Measurements from ENCODE around the gene MMS19. TPM values are rescaled to one million over a fixed set of nuclear protein-coding genes. Genes with fewer than 3 reads are reported as not detected.

MMS19 gene
- polyA plus RNA-seq, 2 donors = 37.8 to 45.1 TPM

DNA sequence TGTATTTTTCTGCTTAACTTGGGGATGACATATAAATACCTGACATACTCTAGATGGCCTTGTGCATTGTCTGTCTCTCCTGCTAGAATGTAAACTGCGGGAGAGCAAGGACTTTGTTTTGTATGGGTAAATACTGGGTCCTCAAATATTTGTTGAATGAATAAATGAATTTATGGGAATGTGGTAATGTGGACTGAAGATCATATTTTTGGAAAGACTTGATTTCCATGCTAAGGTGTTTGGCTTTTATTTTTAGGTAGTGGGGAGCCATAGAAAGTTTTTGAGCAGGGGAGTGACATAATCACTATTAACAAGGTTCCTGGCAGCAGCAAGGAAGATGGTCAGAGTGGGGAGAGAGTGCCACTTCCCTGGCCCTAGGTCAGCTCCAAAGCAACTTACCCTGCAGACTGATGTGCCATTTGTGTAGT lies 27.5 kb upstream of the MMS19 start:
- Histone ChIP-seq H3K36me3 (ENCODE audit: control insufficient read depth in 2 of 2, insufficient read depth in 2 of 2, low read length in 1 of 2) (no peaks in the 10 kb centered on the region), H3K27ac (ENCODE audit: low read depth in 2 of 2, low read length in 1 of 2) (no peak overlapping the region), H3K9me3 (ENCODE audit: control insufficient read depth in 2 of 2, insufficient read depth in 1 of 2, low read depth in 1 of 2, low read length in 1 of 2) (no peaks in the 10 kb centered on the region), H3K4me1 (ENCODE audit: control insufficient read depth in 2 of 2, insufficient read depth in 2 of 2, low read length in 1 of 2) (peaks cover 0 to 3% of the 10 kb centered on the region in 2 donors), H3K4me3 (ENCODE audit: low read depth in 1 of 2, low read length in 2 of 2) (no peak overlapping the region), H3K27me3 (ENCODE audit: control insufficient read depth in 1 of 2, insufficient read depth in 2 of 2, low read length in 2 of 2) (no peaks in the 10 kb centered on the region)
- WGBS, 2 donors = 92 to 99% methylated on average over 1 of the region's 1 CpG

DNA sequence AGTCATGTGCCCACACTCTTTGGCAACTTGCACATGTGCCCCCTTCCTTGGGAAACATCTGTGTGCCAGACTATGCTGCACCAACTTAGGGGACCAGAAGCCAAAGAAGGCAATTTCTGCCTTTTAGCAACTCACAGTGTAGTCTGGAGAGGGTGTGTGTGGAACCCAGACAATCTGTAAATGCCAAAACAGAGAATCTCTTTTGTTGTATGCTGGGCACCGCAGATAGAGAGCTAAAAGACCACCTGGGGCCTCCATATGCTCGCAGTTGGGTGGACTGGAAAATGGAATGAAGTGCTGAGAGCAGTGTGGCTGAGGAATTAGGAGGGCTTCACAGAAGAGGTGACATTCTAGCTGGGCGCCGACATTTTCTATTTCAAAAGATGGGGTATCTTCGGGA lies 26.9 kb upstream of the MMS19 start:
- Histone ChIP-seq H3K36me3 (ENCODE audit: control insufficient read depth in 2 of 2, insufficient read depth in 2 of 2, low read length in 1 of 2) (no peaks in the 10 kb centered on the region), H3K27ac (ENCODE audit: low read depth in 2 of 2, low read length in 1 of 2) (no peak overlapping the region), H3K4me3 (ENCODE audit: low read depth in 1 of 2, low read length in 2 of 2) (no peak overlapping the region), H3K9me3 (ENCODE audit: control insufficient read depth in 2 of 2, insufficient read depth in 1 of 2, low read depth in 1 of 2, low read length in 1 of 2) (no peaks in the 10 kb centered on the region), H3K27me3 (ENCODE audit: control insufficient read depth in 1 of 2, insufficient read depth in 2 of 2, low read length in 2 of 2) (no peaks in the 10 kb centered on the region), H3K4me1 (ENCODE audit: control insufficient read depth in 2 of 2, insufficient read depth in 2 of 2, low read length in 1 of 2) (peaks cover 0 to 3% of the 10 kb centered on the region in 2 donors)
- WGBS, 2 donors = 94 to 97% methylated on average over 5 of the region's 5 CpGs

DNA sequence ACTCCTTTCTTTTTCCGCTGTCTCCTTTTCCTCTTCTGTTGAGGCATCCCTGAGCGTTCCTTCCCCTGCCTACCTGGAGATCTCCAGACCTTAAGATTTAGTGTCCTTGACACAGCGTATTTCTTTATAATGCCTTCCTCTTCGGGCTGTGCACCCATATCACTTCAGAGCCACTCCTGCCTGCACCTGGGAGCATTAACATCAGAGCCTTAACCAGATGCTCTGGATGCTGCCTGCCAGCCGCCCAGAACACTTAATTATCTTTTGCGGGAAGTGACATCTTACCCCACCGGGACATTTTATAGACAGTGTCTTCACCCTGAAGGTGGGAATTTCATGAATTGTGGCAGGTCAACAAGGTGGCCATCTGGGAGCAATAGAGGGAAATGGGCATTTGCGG lies 24.7 kb upstream of the MMS19 start:
- H3K4me3 ChIP-seq (ENCODE audit: low read depth in 1 of 2, low read length in 2 of 2) = no peak overlapping the region
- H3K36me3 ChIP-seq (ENCODE audit: control insufficient read depth in 2 of 2, insufficient read depth in 2 of 2, low read length in 1 of 2) = no peaks in the 10 kb centered on the region
- peaks cover 5 to 8% of the 10 kb centered on the region in 2 donors for H3K4me1 ChIP-seq (ENCODE audit: control insufficient read depth in 2 of 2, insufficient read depth in 2 of 2, low read length in 1 of 2)
- WGBS, 2 donors = 92 to 93% methylated on average over 8 of the region's 8 CpGs
- H3K9me3 ChIP-seq (ENCODE audit: control insufficient read depth in 2 of 2, insufficient read depth in 1 of 2, low read depth in 1 of 2, low read length in 1 of 2) = no peaks in the 10 kb centered on the region
- H3K27me3 ChIP-seq (ENCODE audit: control insufficient read depth in 1 of 2, insufficient read depth in 2 of 2, low read length in 2 of 2) = no peaks in the 10 kb centered on the region
- no peak overlapping the region for H3K27ac ChIP-seq (ENCODE audit: low read depth in 2 of 2, low read length in 1 of 2)

DNA sequence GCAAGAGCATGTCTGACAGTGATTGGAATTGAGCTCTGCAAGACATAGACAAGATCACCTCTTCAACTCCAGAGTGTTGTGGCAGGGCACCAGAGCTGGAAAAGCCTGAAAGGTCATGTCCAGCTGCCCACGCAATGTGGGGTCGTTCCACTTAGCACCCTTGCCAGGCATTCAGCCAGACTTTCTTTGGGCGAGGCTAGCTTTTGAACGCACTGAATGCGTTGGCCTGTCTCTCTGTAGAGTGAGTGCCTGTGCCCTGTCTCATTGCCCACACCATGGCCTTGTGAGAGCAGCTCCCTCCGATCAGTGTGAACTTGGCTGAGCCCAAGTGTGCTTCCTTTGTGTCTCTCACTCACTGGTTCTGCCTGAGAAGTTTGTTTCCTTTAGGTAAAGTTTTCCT lies 23.8 kb upstream of the MMS19 start:
- Histone ChIP-seq H3K4me3 (ENCODE audit: low read depth in 1 of 2, low read length in 2 of 2) (no peak overlapping the region), H3K27ac (ENCODE audit: low read depth in 2 of 2, low read length in 1 of 2) (peak overlapping the region in 1 of 2 donors; percentile 28), H3K36me3 (ENCODE audit: control insufficient read depth in 2 of 2, insufficient read depth in 2 of 2, low read length in 1 of 2) (no peaks in the 10 kb centered on the region), H3K27me3 (ENCODE audit: control insufficient read depth in 1 of 2, insufficient read depth in 2 of 2, low read length in 2 of 2) (no peaks in the 10 kb centered on the region), H3K9me3 (ENCODE audit: control insufficient read depth in 2 of 2, insufficient read depth in 1 of 2, low read depth in 1 of 2, low read length in 1 of 2) (no peaks in the 10 kb centered on the region), H3K4me1 (ENCODE audit: control insufficient read depth in 2 of 2, insufficient read depth in 2 of 2, low read length in 1 of 2) (peaks cover 5 to 13% of the 10 kb centered on the region in 2 donors)
- WGBS, 2 donors = 58 to 59% methylated on average over 6 of the region's 6 CpGs

DNA sequence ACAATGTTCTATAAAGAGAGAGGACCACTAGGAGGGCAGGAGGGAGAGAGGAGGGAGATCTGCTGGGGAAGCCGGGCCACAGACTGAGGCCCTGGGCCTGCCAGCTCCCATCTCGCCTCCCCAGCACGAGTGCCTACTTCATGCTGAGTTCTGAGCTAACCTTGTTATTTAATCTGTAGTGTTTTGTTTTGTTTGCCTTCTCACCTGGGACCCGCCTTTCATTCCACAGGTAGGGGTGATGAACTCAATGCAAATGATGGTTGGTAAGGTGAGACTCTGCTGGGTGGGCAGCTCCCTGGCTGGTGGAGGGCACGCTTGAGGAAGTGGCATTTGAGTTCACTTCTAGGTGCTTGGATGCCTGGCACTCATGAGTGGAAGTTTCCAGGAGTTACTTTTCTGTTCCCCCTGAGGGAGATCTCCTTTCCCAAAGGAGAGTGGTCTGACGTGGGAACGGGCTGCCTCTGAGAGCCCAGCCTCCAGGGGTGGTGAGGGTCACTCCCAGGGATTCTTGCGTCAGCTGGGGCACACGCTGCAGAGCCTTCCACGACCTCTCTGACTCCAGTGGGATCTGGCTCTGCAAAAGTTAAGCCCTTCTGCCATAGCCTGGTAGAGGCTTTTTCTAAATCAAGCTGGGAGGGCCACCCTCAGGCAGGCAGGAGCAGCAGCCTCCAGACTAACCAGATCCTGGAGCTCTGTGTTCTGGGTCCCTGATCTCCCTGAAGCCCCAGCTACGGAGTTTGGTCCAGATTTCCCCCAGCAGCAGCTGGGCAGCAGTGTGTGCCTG lies 22.9 kb upstream of the MMS19 start:
- H3K27ac ChIP-seq (ENCODE audit: low read depth in 2 of 2, low read length in 1 of 2) = no peak overlapping the region
- no peak overlapping the region for H3K4me3 ChIP-seq (ENCODE audit: low read depth in 1 of 2, low read length in 2 of 2)
- no peaks in the 10 kb centered on the region for H3K9me3 ChIP-seq (ENCODE audit: control insufficient read depth in 2 of 2, insufficient read depth in 1 of 2, low read depth in 1 of 2, low read length in 1 of 2)
- H3K27me3 ChIP-seq (ENCODE audit: control insufficient read depth in 1 of 2, insufficient read depth in 2 of 2, low read length in 2 of 2) = no peaks in the 10 kb centered on the region
- H3K4me1 ChIP-seq (ENCODE audit: control insufficient read depth in 2 of 2, insufficient read depth in 2 of 2, low read length in 1 of 2) = peaks cover 5 to 13% of the 10 kb centered on the region in 2 donors
- H3K36me3 ChIP-seq (ENCODE audit: control insufficient read depth in 2 of 2, insufficient read depth in 2 of 2, low read length in 1 of 2) = no peaks in the 10 kb centered on the region
- 87 to 88% methylated on average over 11 of the region's 11 CpGs for WGBS, 2 donors

DNA sequence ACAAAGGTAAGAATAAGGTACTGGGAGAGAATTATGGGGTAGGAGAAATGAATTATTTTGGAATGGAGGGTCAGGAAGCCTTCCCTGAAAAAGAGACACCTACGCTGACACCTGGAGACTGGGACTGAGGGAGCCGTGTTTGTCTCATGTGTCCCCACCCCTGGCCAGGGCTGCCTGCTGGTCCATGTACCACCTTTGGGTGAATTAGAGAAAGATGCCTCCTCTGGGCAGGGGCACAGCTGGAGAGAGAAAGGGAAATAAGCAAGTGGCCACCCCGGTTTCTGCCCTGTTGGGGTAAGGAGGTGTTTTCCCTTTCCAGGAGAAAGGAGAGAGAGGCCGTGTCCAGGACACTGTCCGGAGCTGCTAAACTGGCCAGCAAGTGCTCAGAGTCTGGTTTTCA lies 22.3 kb upstream of the MMS19 start:
- Histone ChIP-seq H3K4me3 (ENCODE audit: low read depth in 1 of 2, low read length in 2 of 2) (no peak overlapping the region), H3K4me1 (ENCODE audit: control insufficient read depth in 2 of 2, insufficient read depth in 2 of 2, low read length in 1 of 2) (peaks cover 5 to 13% of the 10 kb centered on the region in 2 donors), H3K9me3 (ENCODE audit: control insufficient read depth in 2 of 2, insufficient read depth in 1 of 2, low read depth in 1 of 2, low read length in 1 of 2) (no peaks in the 10 kb centered on the region), H3K36me3 (ENCODE audit: control insufficient read depth in 2 of 2, insufficient read depth in 2 of 2, low read length in 1 of 2) (no peaks in the 10 kb centered on the region), H3K27ac (ENCODE audit: low read depth in 2 of 2, low read length in 1 of 2) (no peak overlapping the region), H3K27me3 (ENCODE audit: control insufficient read depth in 1 of 2, insufficient read depth in 2 of 2, low read length in 2 of 2) (no peaks in the 10 kb centered on the region)
- 83% methylated on average over 5 of the region's 5 CpGs for WGBS, 2 donors

DNA sequence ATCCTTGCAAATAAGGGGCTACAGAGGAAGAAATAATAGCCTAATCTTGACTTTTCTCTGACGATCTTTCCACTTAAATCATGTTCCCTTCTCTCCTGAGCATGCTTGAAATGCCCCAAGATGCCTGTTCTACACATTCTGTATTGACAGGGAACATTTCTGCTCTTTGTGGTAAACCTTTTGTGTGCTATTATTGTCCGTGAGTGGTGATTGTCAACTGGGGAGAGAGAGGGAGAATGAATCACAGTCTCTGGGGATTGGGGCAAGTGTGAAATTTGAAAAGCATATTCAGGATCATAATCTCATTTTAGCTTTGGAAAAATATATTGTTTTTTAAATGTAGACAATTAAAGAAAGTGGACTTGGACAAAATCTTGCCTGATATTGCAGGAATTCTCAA lies 21.1 kb upstream of the MMS19 start:
- WGBS, 2 donors = 44 to 69% methylated on average over 2 of the region's 2 CpGs
- no peaks in the 10 kb centered on the region for H3K9me3 ChIP-seq (ENCODE audit: control insufficient read depth in 2 of 2, insufficient read depth in 1 of 2, low read depth in 1 of 2, low read length in 1 of 2)
- H3K4me1 ChIP-seq (ENCODE audit: control insufficient read depth in 2 of 2, insufficient read depth in 2 of 2, low read length in 1 of 2) = peaks cover 5 to 13% of the 10 kb centered on the region in 2 donors
- no peaks in the 10 kb centered on the region for H3K36me3 ChIP-seq (ENCODE audit: control insufficient read depth in 2 of 2, insufficient read depth in 2 of 2, low read length in 1 of 2)
- no peak overlapping the region for H3K4me3 ChIP-seq (ENCODE audit: low read depth in 1 of 2, low read length in 2 of 2)
- no peak overlapping the region for H3K27ac ChIP-seq (ENCODE audit: low read depth in 2 of 2, low read length in 1 of 2)
- no peaks in the 10 kb centered on the region for H3K27me3 ChIP-seq (ENCODE audit: control insufficient read depth in 1 of 2, insufficient read depth in 2 of 2, low read length in 2 of 2)

DNA sequence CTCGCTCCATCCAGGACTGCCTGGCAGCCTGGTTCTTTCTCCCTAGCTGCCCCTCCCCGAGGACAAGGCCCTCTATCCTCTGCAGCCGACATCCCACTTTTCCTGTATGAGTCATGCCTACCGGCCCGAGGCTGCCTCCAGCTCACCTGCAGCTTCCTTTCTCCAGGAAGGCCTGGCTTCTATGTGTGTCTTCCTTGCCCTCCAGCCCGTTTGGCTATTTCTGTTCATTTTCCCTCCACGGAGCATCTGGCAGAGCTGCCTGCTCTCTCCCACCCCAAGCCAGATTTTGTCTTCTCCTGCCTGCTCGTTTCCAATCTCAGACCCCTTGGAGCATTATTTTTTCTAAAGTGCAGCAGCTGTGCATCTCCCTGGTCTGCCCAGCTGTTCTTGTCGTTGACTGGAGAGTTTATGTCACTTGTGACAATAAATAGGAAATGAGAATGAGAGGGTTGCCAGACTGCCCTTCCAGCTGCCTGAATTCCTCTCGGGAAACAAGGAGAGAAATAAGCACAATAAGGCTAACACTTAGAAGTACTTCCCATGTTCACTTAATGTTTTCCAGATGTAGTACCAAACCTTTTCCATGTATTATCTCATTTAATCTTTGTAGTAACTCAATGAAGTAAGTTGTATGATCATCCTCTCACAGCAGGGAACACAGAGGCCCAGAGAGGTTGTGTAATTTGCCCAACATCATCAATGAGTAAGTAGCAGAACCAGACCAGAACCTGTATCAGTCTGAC lies 20.2 kb upstream of the MMS19 start:
- H3K27ac ChIP-seq (ENCODE audit: low read depth in 2 of 2, low read length in 1 of 2) = no peak overlapping the region
- peaks cover 5 to 13% of the 10 kb centered on the region in 2 donors for H3K4me1 ChIP-seq (ENCODE audit: control insufficient read depth in 2 of 2, insufficient read depth in 2 of 2, low read length in 1 of 2)
- WGBS, 2 donors = 24 to 32% methylated on average over 10 of the region's 10 CpGs
- H3K27me3 ChIP-seq (ENCODE audit: control insufficient read depth in 1 of 2, insufficient read depth in 2 of 2, low read length in 2 of 2) = no peaks in the 10 kb centered on the region
- no peaks in the 10 kb centered on the region for H3K36me3 ChIP-seq (ENCODE audit: control insufficient read depth in 2 of 2, insufficient read depth in 2 of 2, low read length in 1 of 2)
- H3K9me3 ChIP-seq (ENCODE audit: control insufficient read depth in 2 of 2, insufficient read depth in 1 of 2, low read depth in 1 of 2, low read length in 1 of 2) = no peaks in the 10 kb centered on the region
- H3K4me3 ChIP-seq (ENCODE audit: low read depth in 1 of 2, low read length in 2 of 2) = no peak overlapping the region

DNA sequence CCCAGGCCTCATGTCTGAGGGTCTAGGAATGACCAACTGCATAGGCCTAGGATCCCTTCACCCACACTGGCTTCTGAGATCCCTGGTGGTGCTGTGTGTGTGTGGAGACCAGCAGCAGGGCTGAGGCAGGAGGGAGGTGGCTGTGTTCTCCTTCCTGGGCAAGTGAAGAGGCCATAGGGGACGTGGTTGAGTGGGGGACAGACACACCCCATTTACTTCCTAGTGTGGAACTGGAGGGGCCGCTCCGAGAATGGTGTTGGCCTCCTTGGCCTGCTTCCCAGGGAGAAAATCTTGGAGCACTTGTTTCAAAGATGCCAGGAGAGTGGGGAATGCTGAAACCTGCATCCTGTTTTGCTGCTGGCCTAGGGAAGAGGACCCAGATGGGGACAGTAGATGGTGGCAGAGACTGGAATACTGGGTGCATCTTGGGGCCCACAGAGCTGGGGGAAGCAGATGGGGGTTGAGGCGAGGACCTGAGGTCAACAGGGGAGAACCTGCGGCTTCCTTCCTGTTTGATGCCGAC lies 19.6 kb upstream of the MMS19 start:
- Histone ChIP-seq H3K4me3 (ENCODE audit: low read depth in 1 of 2, low read length in 2 of 2) (no peak overlapping the region), H3K36me3 (ENCODE audit: control insufficient read depth in 2 of 2, insufficient read depth in 2 of 2, low read length in 1 of 2) (no peaks in the 10 kb centered on the region), H3K27me3 (ENCODE audit: control insufficient read depth in 1 of 2, insufficient read depth in 2 of 2, low read length in 2 of 2) (no peaks in the 10 kb centered on the region), H3K27ac (ENCODE audit: low read depth in 2 of 2, low read length in 1 of 2) (no peak overlapping the region), H3K9me3 (ENCODE audit: control insufficient read depth in 2 of 2, insufficient read depth in 1 of 2, low read depth in 1 of 2, low read length in 1 of 2) (no peaks in the 10 kb centered on the region), H3K4me1 (ENCODE audit: control insufficient read depth in 2 of 2, insufficient read depth in 2 of 2, low read length in 1 of 2) (peaks cover 5 to 13% of the 10 kb centered on the region in 2 donors)
- 62 to 70% methylated on average over 6 of the region's 6 CpGs for WGBS, 2 donors

All from esophagus (tissue), 2 donors.